CD4-positive, alpha-beta T cell treated with Interleukin-12 subunit alpha and Interleukin-12 subunit beta, for 1 hour (primary cell): Measurements from ENCODE around the gene AGER.

Experiments
- DNase-seq: peaks from one replicate; pipeline ENCODE4 v3.0.0-alpha.2; 2020

Gene AGER

GRCh38 chr6:32167761-32168262, 16.2 kb downstream of the AGER start:
- no peak for DNase-seq

DNA sequence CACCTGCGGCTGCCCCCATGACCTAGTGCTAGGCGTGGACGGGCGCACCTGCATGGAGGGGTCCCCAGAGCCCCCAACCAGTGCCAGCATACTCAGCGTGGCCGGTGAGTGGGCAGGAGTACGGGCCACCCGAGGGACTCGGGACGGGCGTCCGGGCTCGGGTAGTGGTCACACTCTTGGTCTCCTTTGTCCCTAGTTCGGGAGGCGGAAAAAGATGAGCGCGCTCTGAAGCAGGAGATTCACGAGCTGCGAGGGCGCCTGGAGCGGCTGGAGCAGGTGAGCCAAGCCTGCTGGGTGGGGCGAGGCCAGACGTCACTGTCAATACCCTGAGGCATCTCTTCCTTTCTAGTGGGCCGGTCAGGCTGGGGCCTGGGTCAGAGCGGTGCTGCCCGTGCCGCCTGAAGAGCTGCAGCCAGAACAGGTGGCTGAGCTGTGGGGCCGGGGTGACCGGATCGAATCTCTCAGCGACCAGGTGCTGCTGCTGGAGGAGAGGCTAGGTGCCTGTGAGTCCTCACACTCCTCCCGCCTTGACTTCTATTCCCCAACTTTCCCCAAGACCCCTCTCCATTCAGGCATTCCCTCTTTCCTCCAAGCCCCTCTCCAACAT, 16.8 kb downstream of the AGER start:
- no peak for DNase-seq

- no peak for DNase-seq
Measured at GRCh38 chr6:32166411-32167061, 17.5 kb downstream of the AGER start.

DNA sequence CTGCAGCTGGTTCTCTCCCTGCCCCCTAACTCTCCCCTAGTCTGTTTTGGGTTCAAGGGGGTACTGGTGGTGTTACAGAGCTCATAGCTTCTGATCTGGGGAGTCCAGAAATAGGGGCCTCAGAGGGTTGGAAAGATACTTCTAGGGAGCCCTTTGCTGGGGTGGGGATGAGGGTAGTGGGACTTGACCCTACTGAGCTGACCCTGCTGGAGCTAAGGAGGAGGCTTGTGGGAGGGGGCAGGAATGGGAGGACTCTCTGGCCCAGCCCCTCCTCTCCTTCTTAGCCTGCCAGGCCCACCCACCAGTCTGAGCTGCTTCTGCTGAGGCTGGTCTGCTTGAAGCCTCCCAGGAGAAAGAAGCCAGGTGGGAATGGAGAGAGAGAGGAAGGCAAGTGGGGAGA, 19.8 kb downstream of the AGER start, which contains the start of gene EGFL8:
EGFL8 (plus strand) TSS at position 301 of the 400 bp plus-strand sequence. CDS start 1,571 bp downstream, outside the sequence.
- DNase-seq, result no peak

DNA sequence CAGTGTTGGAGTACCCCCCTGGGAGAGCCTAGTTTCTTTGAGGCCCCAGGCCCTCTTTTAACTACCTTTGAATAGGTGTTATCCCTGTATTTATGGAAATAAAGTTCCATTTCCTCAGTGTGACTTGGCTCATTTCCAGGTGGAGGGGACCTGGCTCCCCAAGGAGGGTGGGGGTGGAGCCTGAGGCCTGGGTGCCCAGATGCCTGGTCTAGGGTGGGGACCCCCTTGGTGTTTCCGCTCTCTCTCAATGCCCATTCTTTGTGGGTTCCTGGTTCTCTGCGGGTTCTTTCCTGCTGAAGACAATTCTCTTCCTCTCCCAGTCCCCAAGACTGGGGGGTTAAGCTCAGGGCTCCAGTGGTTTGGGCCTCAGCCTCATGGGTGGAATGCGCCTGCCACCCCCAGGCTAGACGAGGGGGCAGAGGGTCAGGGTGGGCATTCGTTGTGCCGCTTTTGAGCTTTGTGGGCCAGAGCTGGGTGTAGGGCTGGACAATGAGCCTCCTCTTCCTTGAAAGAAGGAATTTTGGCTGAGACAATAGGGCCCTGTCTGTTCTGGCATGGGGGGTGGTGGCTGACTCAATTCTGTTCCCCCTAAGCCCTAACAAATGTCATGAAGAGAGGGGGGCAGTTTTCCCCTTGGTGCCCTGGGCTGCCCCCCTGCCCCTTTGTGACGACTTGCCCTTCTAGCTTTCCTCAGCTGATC, 20.3 kb downstream of the AGER start:
- no peak for DNase-seq

- no peak for DNase-seq
Measured at GRCh38 chr6:32158052-32158451, 26.0 kb downstream of the AGER start.

DNA sequence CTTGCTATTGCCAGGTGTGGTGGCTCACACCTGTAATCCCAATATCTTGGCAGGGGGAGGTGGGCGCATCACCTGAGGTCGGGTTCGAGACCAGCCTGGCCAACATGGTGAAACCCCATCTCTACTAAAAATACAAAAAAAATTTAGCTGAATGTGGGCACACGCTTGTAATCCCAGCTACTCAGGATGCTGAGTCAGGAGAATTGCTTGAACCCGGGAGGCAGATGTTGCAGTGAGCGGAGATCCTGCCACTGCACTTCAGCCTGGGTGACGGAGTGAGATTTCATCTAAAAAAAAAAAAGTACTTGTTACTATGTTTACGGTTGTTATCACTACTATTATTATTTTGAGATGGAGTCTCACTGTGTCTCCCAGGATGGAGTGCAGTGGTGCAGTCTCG, 27.2 kb downstream of the AGER start:
- no peak for DNase-seq

GRCh38 chr6:32154514-32155161, 29.4 kb downstream of the AGER start:
- DNase-seq, result peak; percentile 78

DNA sequence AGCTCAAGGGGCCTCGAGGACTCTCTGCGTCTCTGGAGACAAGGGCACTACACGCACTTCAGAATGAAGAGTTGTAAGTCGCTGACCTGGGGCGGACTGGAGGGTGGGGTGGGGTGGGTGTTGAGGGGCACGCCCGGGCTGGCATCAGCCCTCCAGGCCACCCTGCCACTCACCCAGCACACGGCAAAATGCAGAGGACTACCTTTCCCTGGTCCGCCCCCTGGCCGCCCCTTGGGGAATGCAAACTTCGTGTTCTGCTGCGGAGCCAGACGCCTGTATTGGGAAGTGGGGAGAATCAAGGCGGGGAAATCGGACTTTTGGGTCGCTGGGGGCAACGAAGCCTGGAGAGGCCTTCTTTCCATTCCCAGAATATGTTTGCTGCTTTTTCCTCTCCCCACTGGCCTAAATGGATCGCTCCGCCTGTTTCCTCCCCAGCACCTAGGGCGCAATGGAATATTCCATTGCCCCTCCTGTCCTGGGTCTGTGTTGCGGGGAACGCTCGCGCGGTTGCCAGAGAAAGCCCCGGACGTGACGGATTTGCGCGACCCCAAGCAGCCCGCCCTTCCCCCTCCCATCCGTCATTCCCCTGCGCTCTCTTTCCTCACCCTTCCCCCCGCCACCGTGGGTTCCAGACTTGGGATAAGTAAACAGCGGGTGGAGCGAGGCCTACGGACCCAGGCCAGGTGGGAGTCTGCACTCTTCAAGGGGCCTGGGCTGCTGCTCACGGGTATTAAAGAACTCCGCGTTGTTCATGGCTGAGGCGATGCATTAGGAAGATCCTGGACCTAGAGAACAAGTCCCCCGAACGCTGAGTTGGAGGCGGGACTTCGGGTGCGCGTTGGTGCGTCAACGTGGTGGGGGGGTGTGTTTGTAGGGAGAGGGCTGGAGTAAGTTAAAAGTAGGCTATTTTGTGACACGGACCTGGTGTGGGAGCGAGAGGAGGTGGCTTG, 30.2 kb downstream of the AGER start, which contains the start of gene PPT2:
PPT2 (plus strand) TSS at position 578 of the 950 bp plus-strand sequence. CDS start 454 bp downstream, outside the sequence.
- DNase-seq, result peak; percentile 83

DNA sequence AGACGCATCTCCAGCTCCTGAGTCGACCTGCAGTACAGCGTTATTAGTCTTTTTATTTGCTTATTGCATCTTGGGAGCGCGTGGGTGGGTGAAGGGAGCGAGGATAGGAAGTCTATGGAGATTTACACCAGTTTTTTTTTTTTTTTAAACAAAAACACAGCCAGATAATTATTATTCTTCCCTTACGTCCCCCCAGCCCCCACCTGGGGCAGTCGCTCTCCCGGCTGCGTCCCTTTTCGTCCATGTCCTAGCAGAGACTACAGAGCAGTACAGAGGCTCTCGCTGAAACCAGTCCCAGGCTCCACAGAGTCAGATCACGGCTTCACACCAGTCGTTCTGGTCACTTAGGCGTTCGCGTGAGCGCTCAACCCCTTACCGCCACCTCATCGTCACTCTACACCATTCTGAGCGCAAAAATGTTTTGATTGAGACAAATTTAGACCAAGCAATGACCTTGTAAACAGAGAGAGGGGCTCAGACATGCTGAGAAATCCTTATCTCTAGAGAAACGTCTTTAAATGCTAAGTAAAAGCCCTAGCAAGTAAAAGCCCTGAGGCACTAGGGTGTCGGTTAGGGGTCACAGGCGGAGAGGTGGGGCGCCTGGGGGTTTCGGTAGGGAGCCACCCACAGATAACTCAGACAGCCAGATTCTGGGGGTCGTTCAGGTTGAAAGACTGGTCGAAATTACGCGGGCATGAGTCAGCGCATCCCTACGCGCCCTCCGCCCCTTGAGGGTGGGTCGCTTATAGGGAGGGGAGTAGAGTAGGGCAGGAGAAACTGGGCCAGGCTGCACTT, 31.1 kb downstream of the AGER start:
- no peak for DNase-seq

DNA sequence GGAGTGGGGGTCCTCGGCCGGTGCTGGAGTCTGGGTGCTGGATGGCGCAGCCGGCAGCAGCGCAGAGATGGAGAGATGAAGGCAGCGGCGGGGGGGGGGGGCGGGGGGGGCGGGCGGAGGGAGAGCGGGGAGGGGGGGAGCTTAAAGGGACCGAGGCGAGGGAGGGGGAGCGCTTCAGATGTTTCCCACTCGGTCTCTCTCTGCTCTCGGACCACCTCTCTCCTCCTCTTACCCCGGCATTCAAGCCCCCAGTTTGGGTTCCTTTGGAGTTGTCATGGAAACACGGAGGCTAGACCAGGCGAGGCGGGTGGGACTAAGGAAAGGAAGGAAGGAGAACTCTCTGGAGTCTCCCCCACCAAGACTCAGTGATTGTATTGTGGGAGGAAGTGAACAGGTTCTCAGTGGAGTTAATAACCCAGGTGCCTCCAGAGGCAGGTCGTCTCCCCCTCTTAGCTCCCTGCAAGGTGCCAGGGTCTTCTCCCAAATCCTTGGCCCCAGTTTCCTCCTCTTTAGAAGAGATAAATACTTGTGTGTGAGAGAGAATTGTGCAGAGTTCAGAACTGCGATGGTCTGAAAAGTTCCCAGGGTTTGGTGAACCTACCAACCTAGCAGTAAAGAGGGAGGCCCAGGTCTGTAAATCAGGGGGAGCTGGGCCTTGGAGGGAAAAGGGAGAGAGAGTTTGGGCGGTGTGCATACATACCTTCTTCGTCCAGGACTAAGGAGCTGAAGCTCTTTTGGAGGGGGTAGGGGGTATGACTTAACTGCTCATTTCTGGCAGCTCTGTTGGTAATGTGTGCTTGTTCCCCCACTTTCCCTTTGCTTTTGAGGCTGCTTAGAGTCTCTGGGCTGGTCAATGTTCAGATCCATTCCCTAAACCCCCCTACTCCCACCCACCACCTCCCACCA, 31.9 kb downstream of the AGER start, which contains the start of gene PRRT1:
PRRT1 (minus strand) TSS at position 77 of the 906 bp plus-strand sequence. CDS start 112 bp downstream, outside the sequence.
- no peak for DNase-seq

GRCh38 chr6:32151181-32151862, 32.7 kb downstream of the AGER start:
- no peak for DNase-seq

DNA sequence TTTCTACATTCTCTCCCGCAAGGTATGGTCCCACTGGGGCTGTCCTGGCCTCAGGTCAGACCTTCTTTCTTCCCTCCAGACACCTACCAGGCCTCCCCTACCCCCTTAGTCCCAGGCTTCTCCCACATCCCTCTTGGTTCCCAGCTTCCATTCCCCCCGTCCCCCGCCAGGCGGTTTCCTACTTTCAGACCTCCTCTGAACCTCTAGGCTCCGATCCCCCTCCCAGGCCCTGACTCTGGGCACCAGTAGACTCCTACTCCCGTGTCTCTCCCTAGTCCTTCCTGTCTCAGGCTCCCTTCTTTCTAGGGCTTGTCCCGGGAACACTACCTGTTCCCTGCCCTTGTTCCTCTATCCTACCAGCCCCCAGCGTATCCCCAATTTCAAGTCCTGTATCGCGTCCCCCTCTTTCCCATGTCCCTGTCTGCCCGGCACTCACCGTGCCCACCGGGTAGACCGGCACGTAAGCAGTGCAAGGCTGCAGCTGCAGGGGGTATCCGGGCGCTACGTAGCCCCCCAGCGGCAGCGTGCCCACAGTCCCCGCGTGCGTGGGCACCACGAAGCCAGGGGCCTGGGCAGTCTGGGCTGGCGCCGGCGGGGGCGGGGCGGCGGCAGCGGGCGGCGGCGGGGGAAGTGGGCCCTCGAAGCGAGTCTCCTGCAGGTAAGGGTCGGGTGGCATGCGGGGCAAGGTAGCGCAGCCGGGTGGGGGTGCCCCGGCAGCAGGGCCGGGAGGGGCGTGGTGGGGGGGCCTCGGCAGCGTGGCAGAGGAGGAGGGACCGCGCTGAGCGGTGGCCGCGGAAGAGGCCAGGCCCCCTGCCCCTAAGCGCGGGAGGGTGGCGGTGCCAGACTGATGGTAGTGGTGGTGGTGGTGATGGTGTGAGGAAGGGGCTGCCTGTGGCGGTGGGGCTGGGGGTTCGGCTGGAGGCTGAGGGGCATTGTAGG, 33.9 kb downstream of the AGER start:
- DNase-seq, result no peak

DNA sequence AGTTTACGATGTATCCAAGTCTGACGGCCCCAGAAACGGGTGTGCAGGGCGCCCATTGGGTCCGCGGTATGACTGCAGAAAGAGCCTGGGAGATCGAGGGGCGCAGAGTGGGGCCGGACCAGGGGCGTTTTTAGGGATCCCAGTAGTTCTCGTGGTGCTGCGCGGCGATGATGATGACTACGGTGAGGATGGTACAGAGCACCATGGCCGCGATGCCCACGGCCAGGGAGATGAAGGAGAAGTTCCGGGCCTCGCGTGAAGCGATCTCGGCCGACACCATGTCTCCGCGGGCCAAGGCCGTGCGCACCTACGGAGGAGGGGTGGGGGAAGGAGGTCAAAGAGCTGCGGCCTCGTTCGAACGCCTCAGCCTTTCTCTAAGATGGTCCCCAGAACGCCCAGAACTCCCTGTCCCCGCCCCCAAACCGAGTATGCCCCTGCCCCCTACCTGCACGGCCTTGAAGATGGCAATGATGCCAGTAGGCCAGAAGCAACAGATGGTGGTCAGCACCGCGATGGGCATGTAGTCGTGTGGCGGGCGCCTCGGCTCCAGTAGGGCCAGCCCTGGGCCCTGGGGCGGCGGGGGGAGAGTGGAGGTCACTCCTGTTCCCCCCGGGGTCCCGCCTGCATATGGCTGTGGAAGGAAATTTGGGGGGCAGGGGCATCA, 34.8 kb downstream of the AGER start:
- no peak for DNase-seq

- peak; percentile 76 for DNase-seq
Measured at GRCh38 chr6:32148289-32149091, 35.6 kb downstream of the AGER start.

GRCh38 chr6:32147401-32148132, 36.5 kb downstream of the AGER start:
- DNase-seq, result no peak
